ENCODE data around the gene CDH26. TPM values are rescaled to one million over a fixed set of nuclear protein-coding genes. Genes with fewer than 3 reads are reported as not detected.

Gene CDH26
- total and polyA plus RNA-seq, 7 experiments from 2014 or later, result 0.09 to 6.6 (median 2.4) TPM; not detected in 1

DNA sequence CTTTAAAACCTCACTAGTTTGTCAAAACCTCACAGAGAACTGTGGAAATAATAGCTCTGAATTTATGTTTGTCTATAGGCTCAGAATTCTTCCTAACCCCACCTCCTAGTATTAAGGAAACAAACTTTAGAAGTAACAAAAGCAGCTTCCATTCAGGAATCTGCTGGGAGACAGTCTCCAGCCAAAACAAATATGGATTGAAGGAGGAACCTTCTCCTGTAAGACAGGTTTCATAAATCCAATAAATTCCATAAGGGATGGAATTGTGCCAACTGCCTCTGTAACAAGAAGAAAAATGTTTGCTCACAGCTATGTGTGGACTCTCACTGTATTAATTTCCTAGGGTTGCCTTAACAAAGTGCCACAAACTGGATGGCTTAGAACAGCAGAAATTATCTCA lies 32.3 kb upstream of the CDH26 start:
- no peak for ATAC-seq
- Mint-ChIP-seq H3K4me1 (peaks cover 0 to 3% (median 0%) of the 10 kb centered on the region in 7 donors), H3K27me3 (peaks cover 0 to 39% (median 4%) of the 10 kb centered on the region in 5 donors), H3K4me3 (no peak overlapping the region), H3K27ac (no peak overlapping the region), H3K36me3 (no peaks in the 10 kb centered on the region), H3K9me3 (no peaks in the 10 kb centered on the region)
- no peak overlapping the region for H3K4me3 ChIP-seq (ENCODE audit: low read length)
- H3K4me1 ChIP-seq (ENCODE audit: control insufficient read depth in 2 of 2, insufficient read depth in 2 of 2, low read length in 2 of 2), result no peaks in the 10 kb centered on the region
- ChIA-PET CTCF (no interaction called here), POLR2A (no interaction called here)
- H3K9me3 ChIP-seq (ENCODE audit: control insufficient read depth in 2 of 3, low read length in 3 of 3), result no peaks in the 10 kb centered on the region
- DNase-seq, result no peak
- H3K27ac ChIP-seq (ENCODE audit: low read depth, low read length), result no peak overlapping the region
- H3K36me3 ChIP-seq (ENCODE audit: control insufficient read depth in 2 of 3, insufficient read depth in 3 of 3, low read length in 3 of 3), result no peaks in the 10 kb centered on the region
- no peaks in the 10 kb centered on the region for H3K27me3 ChIP-seq (ENCODE audit: control insufficient read depth in 2 of 2, insufficient read depth in 2 of 2, low read length in 2 of 2)
- intact Hi-C loops (cut with micrococcal nuclease), result no loop called here

- ATAC-seq (no peak), DNase-seq (no peak)
- peaks cover 0 to 29% (median 18%) of the 10 kb centered on the region in 7 donors for H3K4me1 Mint-ChIP-seq
- H3K4me3 Mint-ChIP-seq, result peak overlapping the region; percentile 33 to 83 (median 62)
- POLR2A ChIA-PET, result interaction anchor here (1.0 kb wide), 1 partner anchor 9 kb away, joined by 4 read pairs; the partner anchor contains the start of genes FAM217B and PPP1R3D
- no peaks in the 10 kb centered on the region for H3K36me3 ChIP-seq (ENCODE audit: control insufficient read depth in 2 of 3, insufficient read depth in 3 of 3, low read length in 3 of 3)
- no peaks in the 10 kb centered on the region for H3K36me3 Mint-ChIP-seq
- no peaks in the 10 kb centered on the region for H3K9me3 ChIP-seq (ENCODE audit: control insufficient read depth in 2 of 3, low read length in 3 of 3)
- peak overlapping the region in 3 of 9 donors; percentile 8 to 82 (median 28) for H3K27ac Mint-ChIP-seq
- intact Hi-C loops (cut with micrococcal nuclease), result loop anchor here in 1 of 2 donors (1.0 to 5.0 kb wide), 2 partner anchors 9 to 1544 kb away; partner anchors contain the start of genes FAM217B, PPP1R3D and VAPB
- peaks cover 0 to 3% (median 0%) of the 10 kb centered on the region in 5 donors for H3K27me3 Mint-ChIP-seq
- H3K4me1 ChIP-seq (ENCODE audit: control insufficient read depth in 2 of 2, insufficient read depth in 2 of 2, low read length in 2 of 2), result peaks cover 0 to 3% of the 10 kb centered on the region in 2 donors
- no peaks in the 10 kb centered on the region for H3K9me3 Mint-ChIP-seq
- H3K27me3 ChIP-seq (ENCODE audit: control insufficient read depth in 2 of 2, insufficient read depth in 2 of 2, low read length in 2 of 2), result no peaks in the 10 kb centered on the region
- no peak overlapping the region for H3K27ac ChIP-seq (ENCODE audit: low read depth, low read length)
- H3K4me3 ChIP-seq (ENCODE audit: low read length), result no peak overlapping the region
- CTCF ChIA-PET, result no interaction called here
Observed at GRCh38 chr20:59931511-59932312, 26.5 kb upstream of the CDH26 start.

DNA sequence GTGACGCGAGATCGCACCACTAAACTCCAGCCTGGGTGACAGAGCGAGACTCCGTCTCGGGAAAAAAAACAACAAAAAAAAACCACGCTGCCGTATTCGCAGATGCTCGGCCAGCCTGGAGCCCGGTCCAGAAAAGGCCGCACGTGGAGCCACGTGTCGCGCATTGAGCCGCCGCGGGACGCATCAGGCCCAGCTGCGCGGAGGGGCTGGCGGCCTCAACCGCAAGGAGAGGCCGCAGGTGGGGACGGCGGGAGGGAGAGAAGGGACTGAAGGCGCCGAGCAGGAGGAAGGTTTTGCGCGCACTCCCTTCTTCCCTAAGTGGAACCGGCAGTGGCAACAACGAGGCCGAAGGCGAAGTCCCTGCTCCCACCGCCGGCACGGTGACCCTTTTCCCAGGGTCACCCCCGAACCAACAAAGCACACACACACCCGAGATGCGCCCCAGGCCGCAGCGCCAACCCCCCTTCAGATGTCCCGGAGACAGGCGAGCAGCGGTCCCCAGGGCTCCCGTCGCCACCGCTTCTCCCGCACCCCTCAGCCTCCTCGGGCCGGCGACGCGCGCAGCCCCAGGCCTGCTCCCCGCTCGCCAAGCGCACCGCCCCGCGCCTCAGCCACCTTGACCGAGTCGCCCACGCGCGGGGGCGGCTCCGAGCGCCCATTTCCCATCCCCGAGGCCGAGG lies 25.5 kb upstream of the CDH26 start:
- Histone ChIP-seq H3K36me3 (ENCODE audit: control insufficient read depth in 2 of 3, insufficient read depth in 3 of 3, low read length in 3 of 3) (no peaks in the 10 kb centered on the region), H3K4me1 (ENCODE audit: control insufficient read depth in 2 of 2, insufficient read depth in 2 of 2, low read length in 2 of 2) (peaks cover 0 to 3% of the 10 kb centered on the region in 2 donors), H3K27ac (ENCODE audit: low read depth, low read length) (no peak overlapping the region), H3K4me3 (ENCODE audit: low read length) (peak overlapping the region; percentile 20), H3K9me3 (ENCODE audit: control insufficient read depth in 2 of 3, low read length in 3 of 3) (no peaks in the 10 kb centered on the region), H3K27me3 (ENCODE audit: control insufficient read depth in 2 of 2, insufficient read depth in 2 of 2, low read length in 2 of 2) (no peaks in the 10 kb centered on the region)
- Mint-ChIP-seq H3K36me3 (no peaks in the 10 kb centered on the region), H3K4me3 (peak overlapping the region in 9 of 10 donors; percentile 47 to 79 (median 71)), H3K4me1 (peaks cover 0 to 39% (median 28%) of the 10 kb centered on the region in 7 donors), H3K9me3 (no peaks in the 10 kb centered on the region), H3K27me3 (no peaks in the 10 kb centered on the region), H3K27ac (peak overlapping the region in 1 of 9 donors; percentile 43)
- POLR2A ChIA-PET, result interaction anchor here (1.0 kb wide), 1 partner anchor 7 kb away, joined by 4 read pairs; the partner anchor contains the start of genes FAM217B and PPP1R3D
- DNase-seq (no peak), ATAC-seq (no peak)
- intact Hi-C loops (cut with micrococcal nuclease), result loop anchor here in 1 of 2 donors (1.0 to 5.0 kb wide), 2 partner anchors 8 to 1545 kb away; partner anchors contain the start of genes FAM217B, PPP1R3D and VAPB
- CTCF ChIA-PET, result no interaction called here

DNA sequence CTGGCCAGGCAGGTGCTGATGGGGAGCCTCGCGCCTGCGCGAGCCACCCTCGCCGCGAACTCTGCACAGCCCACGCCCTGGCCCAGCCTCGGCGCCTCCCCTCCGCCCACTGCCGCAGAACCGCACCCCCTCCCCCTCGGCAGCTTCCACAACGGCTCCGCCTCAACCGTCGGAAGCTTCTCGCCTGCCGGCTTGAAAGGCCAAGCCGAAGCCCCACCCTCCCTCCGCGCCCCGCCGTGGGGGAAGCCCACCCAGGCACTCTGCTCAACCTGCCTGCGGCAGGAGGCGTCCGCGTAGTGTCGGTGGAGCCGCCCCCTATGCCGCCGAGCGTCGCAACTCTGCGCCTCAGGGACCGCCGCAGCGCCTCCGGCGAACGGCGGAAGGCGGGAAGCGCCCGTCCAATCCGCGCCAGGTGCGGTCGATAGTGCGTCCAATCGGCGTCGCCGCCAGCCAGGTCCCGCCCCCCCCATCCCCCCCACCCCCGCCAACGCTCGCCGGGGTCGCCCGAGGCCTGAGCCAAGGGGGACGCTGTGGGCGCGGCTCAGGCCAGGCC lies 24.9 kb upstream of the CDH26 start, which contains the start of gene SYCP2:
TSS of gene SYCP2 (minus strand) at position 342 of the 553 bp plus-strand sequence. CDS start 11,224 bp downstream, outside the sequence.
- DNase-seq (peak; percentile 40 to 67 (median 58)), ATAC-seq (peak; percentile 84)
- Histone ChIP-seq H3K27me3 (ENCODE audit: control insufficient read depth in 2 of 2, insufficient read depth in 2 of 2, low read length in 2 of 2) (no peaks in the 10 kb centered on the region), H3K4me1 (ENCODE audit: control insufficient read depth in 2 of 2, insufficient read depth in 2 of 2, low read length in 2 of 2) (peaks cover 3 to 9% of the 10 kb centered on the region in 2 donors), H3K36me3 (ENCODE audit: control insufficient read depth in 2 of 3, insufficient read depth in 3 of 3, low read length in 3 of 3) (no peaks in the 10 kb centered on the region), H3K4me3 (ENCODE audit: low read length) (peak within 1 kb of the TSS; percentile 74), H3K9me3 (ENCODE audit: control insufficient read depth in 2 of 3, low read length in 3 of 3) (no peaks in the 10 kb centered on the region), H3K27ac (ENCODE audit: low read depth, low read length) (peak within 1 kb of the TSS; percentile 61)
- intact Hi-C loops (cut with micrococcal nuclease), result loop anchor here in 1 of 2 donors (5.0 kb wide), 1 partner anchor 1546 kb away; the partner anchor contains the start of gene VAPB
- Mint-ChIP-seq H3K4me3 (peak within 1 kb of the TSS; percentile 71 to 88 (median 80)), H3K27ac (peak within 1 kb of the TSS in 5 of 9 donors; percentile 17 to 81 (median 59)), H3K9me3 (no peaks in the 10 kb centered on the region), H3K36me3 (peaks cover 0 to 5% (median 0%) of the 10 kb centered on the region in 5 donors), H3K27me3 (no peaks in the 10 kb centered on the region), H3K4me1 (peaks cover 3 to 46% (median 34%) of the 10 kb centered on the region in 7 donors)
- POLR2A ChIA-PET, result no interaction called here
- CTCF ChIA-PET, result interaction anchor here (1.3 to 1.5 kb wide), 3 partner anchors 11 to 22 kb away, joined by 5 to 13 read pairs (median 5); no protein-coding TSS in a partner anchor

DNA sequence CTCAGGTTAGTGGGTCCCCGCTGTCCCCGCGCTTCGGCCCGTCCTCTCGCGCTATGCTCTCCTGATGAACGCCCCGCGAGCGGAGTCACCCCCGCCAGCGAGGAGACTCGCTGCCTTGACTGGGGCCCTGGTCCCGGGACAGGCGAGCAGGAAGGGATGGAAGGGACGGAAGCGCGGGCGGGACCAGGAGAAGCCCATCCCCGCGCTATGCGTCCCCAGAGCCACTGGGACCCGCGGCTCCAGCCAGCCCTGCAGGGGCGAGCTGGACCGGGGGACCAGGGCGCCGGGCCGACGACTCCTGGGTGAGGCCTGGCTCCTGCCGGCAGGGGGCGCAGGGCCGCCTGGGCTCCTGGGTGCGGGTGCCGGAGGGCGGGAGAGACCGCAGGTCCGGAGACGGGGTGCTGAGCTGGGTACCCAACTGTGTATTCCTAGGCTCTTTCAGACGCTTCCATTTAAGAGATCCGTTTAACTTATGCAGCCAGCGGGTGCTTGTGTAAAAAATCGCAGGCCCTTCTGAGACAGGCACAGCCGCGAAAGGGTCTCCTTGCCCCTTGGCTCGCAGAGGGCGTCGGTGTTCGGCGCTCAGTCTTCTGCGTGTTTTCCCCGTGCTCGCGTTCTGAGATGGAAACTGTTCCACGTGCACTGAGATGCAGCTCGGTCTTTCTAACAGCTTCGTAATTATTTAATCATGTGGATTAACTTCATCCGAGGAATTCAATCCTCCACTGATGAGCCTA lies 24.2 kb upstream of the CDH26 start:
- no peaks in the 10 kb centered on the region for H3K27me3 ChIP-seq (ENCODE audit: control insufficient read depth in 2 of 2, insufficient read depth in 2 of 2, low read length in 2 of 2)
- peak; percentile 64 to 88 (median 73) for DNase-seq
- ChIA-PET CTCF (interaction anchor here (1.0 to 1.5 kb wide), 4 partner anchors 11 to 22 kb away, joined by 3 to 13 read pairs (median 5); no protein-coding TSS in a partner anchor), POLR2A (interaction anchor here (0.5 to 0.8 kb wide), 2 partner anchors 9 to 11 kb away, joined by 3 to 6 read pairs; no protein-coding TSS in a partner anchor)
- Mint-ChIP-seq H3K4me3 (peak overlapping the region; percentile 71 to 88 (median 80)), H3K4me1 (peaks cover 9 to 52% (median 39%) of the 10 kb centered on the region in 7 donors), H3K9me3 (peaks cover 0 to 1% (median 0%) of the 10 kb centered on the region in 11 donors), H3K27ac (peak overlapping the region in 5 of 9 donors; percentile 17 to 81 (median 59)), H3K36me3 (peaks cover 0 to 8% (median 0%) of the 10 kb centered on the region in 5 donors), H3K27me3 (no peaks in the 10 kb centered on the region)
- H3K4me3 ChIP-seq (ENCODE audit: low read length), result peak overlapping the region; percentile 74
- intact Hi-C loops (cut with micrococcal nuclease), result loop anchor here in 1 of 2 donors (2.0 to 5.0 kb wide), 2 partner anchors 15 to 1547 kb away; partner anchors contain the start of gene VAPB
- no peaks in the 10 kb centered on the region for H3K36me3 ChIP-seq (ENCODE audit: control insufficient read depth in 2 of 3, insufficient read depth in 3 of 3, low read length in 3 of 3)
- peak; percentile 87 for ATAC-seq
- peaks cover 8 to 9% of the 10 kb centered on the region in 2 donors for H3K4me1 ChIP-seq (ENCODE audit: control insufficient read depth in 2 of 2, insufficient read depth in 2 of 2, low read length in 2 of 2)
- peak overlapping the region; percentile 61 for H3K27ac ChIP-seq (ENCODE audit: low read depth, low read length)
- no peaks in the 10 kb centered on the region for H3K9me3 ChIP-seq (ENCODE audit: control insufficient read depth in 2 of 3, low read length in 3 of 3)

Data from naive thymus-derived CD4-positive, alpha-beta T cell (primary cell).